HG03045 (cell line): ENCODE measurements around the gene PCP4.
"Not testable (repeated sequence)": the region's sequence is repeated elsewhere in the genome, so short reads cannot be mapped to it uniquely, and the experiment has no call there.

Source experiments
- ATAC-seq: cut with Tn5 transposase; IDR thresholded peaks from one replicate; pipeline ENCODE4 v1.9.1; 2021; ENCODE audit warnings: mild to moderate bottlenecking, moderate library complexity; ENCODE audit not compliant: unreplicated experiment

Gene PCP4

GRCh38 chr21:39863111-39863510, 4.1 kb upstream of the PCP4 start:
- ATAC-seq: no peak

GRCh38 chr21:39866093-39866492, 1.1 kb upstream of the PCP4 start:
- no peak for ATAC-seq

GRCh38 chr21:39869141-39869818, 2.0 kb downstream of the PCP4 start:
- no peak for ATAC-seq

DNA sequence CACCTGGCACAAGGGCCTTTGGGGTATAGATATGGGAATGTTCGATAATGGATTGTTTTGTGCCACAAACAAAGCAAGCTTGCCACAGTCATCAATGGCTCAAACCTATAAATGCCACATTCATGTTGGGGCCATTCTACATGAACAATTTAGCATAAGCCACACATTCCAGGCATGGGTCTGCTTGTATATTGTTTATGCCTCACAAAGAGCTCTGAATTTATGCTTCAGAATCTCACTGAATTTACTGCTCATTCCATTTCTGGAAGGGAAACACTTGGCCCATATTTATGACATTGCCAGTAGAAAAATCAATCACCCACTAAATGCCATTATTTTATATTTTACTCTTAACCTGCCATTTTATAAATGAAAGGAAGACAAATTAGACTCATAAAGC, 6.4 kb downstream of the PCP4 start:
- no peak for ATAC-seq

DNA sequence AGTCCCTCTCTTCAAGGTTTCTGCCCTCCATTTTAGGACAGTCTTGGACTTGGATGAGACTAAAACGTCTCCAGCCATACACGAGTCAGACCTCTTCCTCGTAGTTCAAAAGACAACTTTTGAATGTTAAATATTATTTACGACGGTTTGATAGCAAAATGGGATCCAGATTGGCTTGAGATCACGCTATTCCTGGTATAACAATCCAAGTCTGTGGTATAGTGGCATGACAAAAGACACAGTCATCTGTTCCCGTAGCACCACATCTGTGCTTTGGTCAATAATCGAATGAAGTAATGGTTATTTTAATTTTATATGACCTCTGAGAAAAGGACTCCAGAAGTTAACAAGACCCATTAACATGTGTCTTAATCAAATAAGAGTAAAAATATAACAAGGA, 7.0 kb downstream of the PCP4 start:
- ATAC-seq: no peak

DNA sequence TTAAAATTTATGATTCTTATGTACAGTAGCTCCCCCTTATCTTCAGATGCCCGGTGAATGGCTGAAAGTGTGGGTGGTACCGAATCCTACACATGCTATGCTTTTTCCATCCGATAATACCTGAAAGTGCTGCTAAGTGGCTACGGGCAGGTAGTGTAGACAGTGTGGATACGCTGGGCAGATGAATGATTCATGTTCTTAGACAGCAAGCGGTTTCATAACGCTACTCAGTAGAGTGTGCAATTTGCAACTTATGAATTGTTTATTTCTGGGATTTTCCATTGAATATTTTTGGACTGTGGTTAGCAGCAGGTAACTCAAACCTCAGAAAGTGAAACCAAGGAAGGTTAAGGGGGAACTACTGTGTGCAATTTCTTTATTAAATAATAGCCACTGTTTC, 7.5 kb downstream of the PCP4 start:
- ATAC-seq: no peak

GRCh38 chr21:39881661-39882060, 14.4 kb downstream of the PCP4 start:
- no peak for ATAC-seq

GRCh38 chr21:39882151-39882838, 15.1 kb downstream of the PCP4 start:
- ATAC-seq: no peak

GRCh38 chr21:39882839-39883195, 15.6 kb downstream of the PCP4 start:
- no peak for ATAC-seq

DNA sequence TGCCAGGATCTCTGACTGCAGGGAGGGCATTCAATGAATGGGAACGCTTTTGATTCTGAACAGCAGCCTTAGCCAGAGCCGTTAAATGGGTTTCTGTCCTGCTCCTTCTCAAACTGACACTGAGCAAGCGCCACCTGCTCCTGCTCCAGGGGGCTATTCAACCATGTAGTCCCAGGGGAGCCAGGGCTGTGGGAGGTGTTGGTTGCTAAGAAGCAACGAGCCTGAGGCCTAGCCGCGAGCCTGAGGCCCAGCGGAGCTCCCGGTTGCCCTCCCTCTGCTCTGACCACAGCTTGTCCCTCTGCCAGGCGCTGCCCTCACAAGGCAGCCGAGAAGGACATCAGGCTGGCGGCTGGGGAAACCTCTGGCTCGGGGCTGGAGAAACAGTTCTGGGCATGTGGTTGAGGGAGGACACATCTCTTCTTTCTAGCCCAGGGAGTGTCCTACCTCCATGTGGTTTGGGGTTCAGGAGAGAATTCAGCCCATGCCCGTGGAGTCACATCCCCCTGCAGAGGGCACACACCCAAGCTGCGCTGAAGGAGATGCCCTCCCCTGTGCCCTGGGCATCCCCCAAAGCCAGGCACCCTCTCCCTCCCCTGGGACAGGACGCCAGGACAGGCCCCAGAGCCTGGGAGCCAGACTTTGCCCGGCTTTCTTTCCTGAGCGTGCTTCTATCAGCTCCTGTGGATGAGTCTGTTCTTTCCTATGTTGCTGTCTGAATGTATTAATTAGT, 18.0 kb downstream of the PCP4 start:
- no peak for ATAC-seq

- ATAC-seq: no peak
Observed at GRCh38 chr21:39888848-39889247, 21.6 kb downstream of the PCP4 start.

DNA sequence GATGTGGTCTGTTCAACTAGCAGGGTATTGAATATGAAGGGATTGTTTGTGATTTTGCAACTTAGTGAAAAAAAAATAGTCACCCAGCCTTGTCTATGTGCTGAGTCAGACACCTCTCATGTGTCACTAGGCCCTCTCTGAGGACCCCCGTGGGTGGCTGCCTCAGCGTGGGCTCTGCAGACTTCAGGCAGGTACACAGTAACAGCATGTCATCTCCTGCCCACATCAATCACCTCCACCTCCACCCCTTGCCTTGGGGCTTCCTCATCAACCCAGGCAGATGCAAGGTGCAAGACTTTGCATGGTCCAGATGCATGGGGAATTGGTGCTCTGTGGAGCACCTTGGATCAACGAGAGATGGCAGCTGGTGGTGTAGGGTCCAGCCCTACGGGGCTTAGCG, 23.9 kb downstream of the PCP4 start:
- no peak for ATAC-seq

- ATAC-seq: not testable (repeated sequence)
Observed at GRCh38 chr21:39891863-39892262, 24.6 kb downstream of the PCP4 start.

DNA sequence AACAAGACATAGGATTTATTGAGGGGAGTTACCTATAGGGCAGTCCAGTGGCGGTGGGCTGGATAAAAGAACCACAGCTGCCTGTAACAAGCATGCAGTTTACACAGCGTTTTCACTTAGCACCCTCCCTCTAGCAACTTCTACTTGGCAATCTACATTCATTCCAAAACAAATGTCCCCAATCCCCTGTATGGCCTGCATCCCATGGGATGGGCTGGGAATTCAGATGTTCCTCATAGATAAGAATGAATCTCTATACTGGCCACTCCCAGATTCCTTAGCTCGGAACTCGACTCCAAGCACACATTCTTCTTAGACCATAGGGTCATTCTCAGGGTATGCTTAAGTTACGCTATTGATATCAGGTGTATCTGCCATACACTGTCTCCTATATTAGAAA, 33.3 kb downstream of the PCP4 start:
- ATAC-seq: no peak

DNA sequence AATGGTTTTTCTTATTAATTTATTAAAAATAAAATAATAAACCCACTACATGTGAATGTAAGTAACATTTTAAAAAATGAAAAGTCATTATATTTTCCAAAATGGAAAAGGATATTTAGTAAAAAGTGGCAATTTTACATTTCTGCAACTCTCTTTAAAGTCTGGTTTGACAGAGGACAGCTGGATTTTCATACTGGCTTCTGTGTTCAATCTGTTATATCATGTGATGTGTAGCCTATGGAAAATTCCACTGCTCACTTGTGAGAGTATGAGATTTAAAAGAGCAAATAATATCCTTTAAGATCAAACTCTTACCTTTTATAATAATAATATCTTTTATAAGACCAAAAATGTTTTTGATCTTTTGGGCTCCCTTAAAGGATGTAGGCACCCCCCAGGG, 33.7 kb downstream of the PCP4 start:
- no peak for ATAC-seq

DNA sequence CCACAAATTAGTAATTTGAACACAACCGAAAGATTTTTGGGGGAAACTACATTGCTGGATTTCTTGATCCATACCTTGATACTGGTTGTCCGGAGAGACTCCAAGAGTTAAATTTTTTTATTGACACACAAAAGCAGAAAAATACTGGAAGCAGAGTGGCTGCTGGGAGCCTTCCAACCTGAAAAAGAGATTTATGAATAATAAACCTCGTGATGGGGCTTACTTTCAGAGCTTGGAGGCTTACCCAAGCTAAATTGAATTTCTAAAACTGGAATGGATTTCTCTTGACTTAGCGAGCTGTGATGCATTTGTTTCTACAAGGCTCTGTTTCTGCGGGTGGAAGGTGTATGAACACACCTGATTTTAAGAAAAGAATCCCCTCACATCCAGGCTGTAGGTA, 35.7 kb downstream of the PCP4 start:
- ATAC-seq: no peak

- no peak for ATAC-seq
Observed at GRCh38 chr21:39904457-39904856, 37.2 kb downstream of the PCP4 start.

- ATAC-seq: no peak
Observed at GRCh38 chr21:39908265-39908923, 41.2 kb downstream of the PCP4 start.

DNA sequence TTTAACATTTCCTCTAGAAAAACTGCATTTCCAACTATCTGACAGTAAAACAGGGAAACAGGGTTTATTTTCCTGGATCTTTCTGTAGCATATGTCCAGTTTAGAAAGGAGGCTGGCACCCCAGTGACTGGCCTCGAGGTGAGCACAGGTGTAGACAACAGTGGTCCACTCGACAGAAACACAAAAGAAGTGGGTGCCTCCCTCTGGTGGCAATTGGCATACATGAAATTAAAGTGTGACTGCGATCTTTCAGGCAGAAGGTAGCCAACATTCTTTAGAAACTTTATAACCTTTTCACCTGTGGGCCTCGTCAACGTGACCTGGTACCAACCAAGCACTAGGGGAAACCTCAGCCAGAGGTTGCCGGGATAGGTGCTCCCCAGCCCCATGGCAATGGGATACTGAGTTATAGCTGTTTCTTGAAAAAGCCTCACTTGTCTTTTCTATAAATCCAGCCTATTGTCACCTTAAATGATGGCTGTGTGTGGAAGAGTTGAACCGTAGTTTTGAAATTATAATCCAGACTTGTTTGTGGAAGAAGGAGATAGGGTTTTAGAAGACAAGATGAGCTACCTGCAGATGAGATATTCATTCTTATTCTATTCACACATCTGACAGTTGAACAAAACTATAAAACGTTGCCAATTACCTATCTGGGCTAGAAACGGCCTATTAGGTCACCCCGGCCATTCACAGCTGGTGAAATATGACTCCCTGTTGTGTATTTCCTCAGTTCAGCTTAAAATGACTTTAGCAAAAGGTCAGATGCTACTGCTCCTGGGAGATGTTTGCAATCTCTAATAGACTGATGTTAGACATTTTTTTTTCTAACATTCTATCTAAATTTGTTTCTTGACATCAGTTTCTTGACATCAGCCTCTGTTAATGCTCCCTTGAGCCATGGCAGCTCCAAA, 44.3 kb downstream of the PCP4 start:
- no peak for ATAC-seq

- ATAC-seq: no peak
Observed at GRCh38 chr21:39913706-39914305, 46.6 kb downstream of the PCP4 start.
